OCI-LY7 (cell line): ENCODE data around the gene ZNF519.

Source experiments
- CTCF ChIP-seq: fragments of 200-600 bp; sonication (generic); conservative IDR thresholded peaks from 2 replicates; pipeline ENCODE4 v1.5.1; 2014; ENCODE audit warnings: mild to moderate bottlenecking, antibody characterized with exemption, low read length, moderate library complexity, mixed read lengths
- EZH2phosphoT487 ChIP-seq: fragments of 200-600 bp; sonication (generic); IDR thresholded peaks from 2 replicates; pipeline ENCODE4 v1.6.1; 2018; ENCODE audit warnings: low read depth, borderline replicate concordance, mild to moderate bottlenecking, mixed run types, antibody characterized with exemption, low read length, moderate library complexity, mixed read lengths

GRCh38 chr18:14144628-14144895 lies 12.3 kb upstream of the ZNF519 start:
- TF ChIP-seq CTCF: no peak
- TF ChIP-seq EZH2phosphoT487: no peak
